ENCODE measurements around the gene CD244.
"Not testable (repeated sequence)": the region's sequence is repeated elsewhere in the genome, so short reads cannot be mapped to it uniquely, and the experiment has no call there.

CD244 gene

GRCh38 chr1:160808289-160808688 is 54.4 kb downstream of the CD244 start:
- no peak for DNase-seq

GRCh38 chr1:160807738-160808137 is 54.9 kb downstream of the CD244 start:
- DNase-seq: no peak

- no peak for DNase-seq
Measured at GRCh38 chr1:160807247-160807646, 55.4 kb downstream of the CD244 start.

GRCh38 chr1:160806784-160807183 is 55.9 kb downstream of the CD244 start:
- DNase-seq: no peak

- DNase-seq: no peak
Measured at GRCh38 chr1:160806109-160806665, 56.5 kb downstream of the CD244 start.

GRCh38 chr1:160801836-160802580 is 60.7 kb downstream of the CD244 start:
- DNase-seq: no peak

- DNase-seq: no peak
Measured at GRCh38 chr1:160800645-160801408, 61.9 kb downstream of the CD244 start.

- DNase-seq: no peak
Measured at GRCh38 chr1:160800142-160800541, 62.5 kb downstream of the CD244 start.

GRCh38 chr1:160799641-160800040 is 63.0 kb downstream of the CD244 start:
- no peak for DNase-seq

- no peak for DNase-seq
Measured at GRCh38 chr1:160798439-160798838, 64.2 kb downstream of the CD244 start.

- DNase-seq: peak; percentile 77
Measured at GRCh38 chr1:160797861-160798273, 64.8 kb downstream of the CD244 start.

- DNase-seq: no peak
Measured at GRCh38 chr1:160797271-160797709, 65.4 kb downstream of the CD244 start.

GRCh38 chr1:160795951-160796383 is 66.7 kb downstream of the CD244 start, which contains the start of gene LY9:
TSS of gene LY9 (plus strand) at chr1:160796174. CDS start at chr1:160796188, 14 bp downstream.
- peak; percentile 86 for DNase-seq

GRCh38 chr1:160794376-160794775 is 68.3 kb downstream of the CD244 start:
- DNase-seq: no peak

- no peak for DNase-seq
Measured at GRCh38 chr1:160789702-160790611, 72.7 kb downstream of the CD244 start.

- no peak for DNase-seq
Measured at GRCh38 chr1:160789051-160789701, 73.5 kb downstream of the CD244 start.

- DNase-seq: not testable (repeated sequence)
Measured at GRCh38 chr1:160782988-160783765, 79.5 kb downstream of the CD244 start.

- DNase-seq: no peak
Measured at GRCh38 chr1:160781914-160782689, 80.6 kb downstream of the CD244 start.

GRCh38 chr1:160781186-160781766 is 81.4 kb downstream of the CD244 start:
- DNase-seq: no peak

GRCh38 chr1:160780398-160780755 is 82.3 kb downstream of the CD244 start:
- no peak for DNase-seq

Measured in stimulated activated CD4-positive, alpha-beta T cell treated with anti-CD3 and anti-CD28 coated beads, Interleukin-1b, Interleukin-23, amount 100 ng/mL, for 48 hours (primary cell).